GM23338 (cell line): ENCODE measurements around the gene GCK. TPM values are rescaled to one million over a fixed set of nuclear protein-coding genes. Genes with fewer than 3 reads are reported as not detected.

ENCODE experiments used
- ATAC-seq: fragments of 200-7000 bp; cut with Tn5 transposase; 3 replicates; pipeline ENCODE4 v1.9.1; 2020
- DNase-seq: peaks from one replicate; pipeline ENCODE4 v3.0.0-alpha.2; 2015; ENCODE audit warnings: low spot score
- H2AFZ ChIP-seq: fragments of 200-600 bp; sonication (generic); 2 replicates; pipeline ENCODE4 v1.8.0; 2016; ENCODE audit warnings: antibody characterized with exemption, mild to moderate bottlenecking, moderate library complexity
- H3F3A ChIP-seq: fragments of 200-600 bp; sonication (generic); replicated peaks from 2 replicates; pipeline ENCODE4 v1.8.0; 2017; ENCODE audit warnings: antibody characterized with exemption, mixed run types, low read depth
- H3K27ac ChIP-seq: fragments of 200-600 bp; sonication (generic); 2 replicates; pipeline ENCODE4 v1.6.1; 2016; ENCODE audit warnings: low read depth
- H3K27me3 ChIP-seq: fragments of 200-600 bp; sonication (generic); 2 replicates; pipeline ENCODE4 v1.8.0; 2016; ENCODE audit warnings: mild to moderate bottlenecking, mixed run types, moderate library complexity; ENCODE audit not compliant: insufficient read depth
- H3K36me3 ChIP-seq: fragments of 200-600 bp; sonication (generic); 2 replicates; pipeline ENCODE4 v1.8.0; 2016; ENCODE audit warnings: mild to moderate bottlenecking; ENCODE audit not compliant: insufficient read depth
- H3K4me1 ChIP-seq: fragments of 200-600 bp; sonication (generic); 2 replicates; pipeline ENCODE4 v1.8.0; 2016; ENCODE audit warnings: mild to moderate bottlenecking, moderate library complexity; ENCODE audit not compliant: insufficient read depth
- H3K4me2 ChIP-seq: fragments of 200-600 bp; sonication (generic); 2 replicates; pipeline ENCODE4 v1.7.1; 2017; ENCODE audit warnings: mixed run types
- H3K4me3 ChIP-seq: fragments of 200-600 bp; sonication (generic); 2 replicates; pipeline ENCODE4 v1.6.1; 2016; ENCODE audit warnings: mixed run types
- H3K79me2 ChIP-seq: fragments of 200-600 bp; sonication (generic); replicated peaks from 2 replicates; pipeline ENCODE4 v1.8.0; 2017; ENCODE audit warnings: mild to moderate bottlenecking; ENCODE audit not compliant: insufficient read depth
- H3K9me2 ChIP-seq: fragments of 200-600 bp; sonication (generic); 2 replicates; pipeline ENCODE4 v1.8.0; 2017; ENCODE audit not compliant: insufficient read depth
- H4K20me1 ChIP-seq: fragments of 200-600 bp; sonication (generic); replicated peaks from 2 replicates; pipeline ENCODE4 v1.8.0; 2017; ENCODE audit warnings: mild to moderate bottlenecking; ENCODE audit not compliant: insufficient read depth
- H3K27ac Mint-ChIP-seq: 2 replicates; pipeline ENCODE4 v1.8.0; 2020; ENCODE audit warnings: inconsistent platforms, mild to moderate bottlenecking, moderate library complexity, mixed read lengths
- H3K27me3 Mint-ChIP-seq: 3 replicates; pipeline ENCODE4 v1.8.0; 2022; ENCODE audit warnings: low read depth, mild to moderate bottlenecking, moderate library complexity, mixed read lengths, inconsistent platforms; ENCODE audit not compliant: insufficient read depth, poor library complexity
- H3K36me3 Mint-ChIP-seq: 3 replicates; pipeline ENCODE4 v1.8.0; 2021; ENCODE audit warnings: low read depth, mild to moderate bottlenecking, inconsistent platforms, moderate library complexity, mixed read lengths
- H3K4me1 Mint-ChIP-seq: 3 replicates; pipeline ENCODE4 v1.8.0; 2020; ENCODE audit warnings: mild to moderate bottlenecking, inconsistent platforms, mixed read lengths
- H3K4me3 Mint-ChIP-seq: 3 replicates; pipeline ENCODE4 v1.8.0; 2021; ENCODE audit warnings: moderate library complexity, mild to moderate bottlenecking, inconsistent platforms, mixed read lengths
- H3K9me3 Mint-ChIP-seq: 3 replicates; pipeline ENCODE4 v1.8.0; 2020; ENCODE audit warnings: moderate library complexity, mild to moderate bottlenecking, inconsistent platforms, mixed read lengths
- CREB1 ChIP-seq: fragments of 250-450 bp; sonication (Bioruptor Pico); IDR thresholded peaks from 2 replicates; pipeline ENCODE4 v1.5.0; 2020; ENCODE audit warnings: low read depth, mild to moderate bottlenecking, moderate library complexity
- EZH2 ChIP-seq: fragments of 200-600 bp; sonication (generic); IDR thresholded peaks from one replicate; pipeline ENCODE4 v1.8.0; 2017; ENCODE audit warnings: antibody characterized with exemption, mild to moderate bottlenecking, low read depth; ENCODE audit not compliant: unreplicated experiment
- EZH2phosphoT487 ChIP-seq: fragments of 200-600 bp; sonication (generic); IDR thresholded peaks from one replicate; pipeline ENCODE4 v1.8.1; 2018; ENCODE audit warnings: antibody characterized with exemption; ENCODE audit not compliant: unreplicated experiment
- JUNB ChIP-seq: IDR thresholded peaks from one replicate; pipeline ENCODE4 v1.6.1; 2016; ENCODE audit warnings: antibody characterized with exemption; ENCODE audit not compliant: unreplicated experiment
- NANOG ChIP-seq: IDR thresholded peaks from 2 replicates; pipeline ENCODE4 v1.6.1; 2016; ENCODE audit warnings: antibody characterized with exemption, borderline replicate concordance
- POLR2AphosphoS5 ChIP-seq: IDR thresholded peaks from 2 replicates; pipeline ENCODE4 v1.6.1; 2016; ENCODE audit warnings: antibody characterized with exemption, low read depth
- STAT1 ChIP-seq: IDR thresholded peaks from one replicate; pipeline ENCODE4 v1.6.1; 2016; ENCODE audit warnings: antibody characterized with exemption; ENCODE audit not compliant: unreplicated experiment
- ZNF114 ChIP-seq: fragments of 250-450 bp; sonication (Bioruptor Pico); IDR thresholded peaks from 2 replicates; pipeline ENCODE4 v1.5.0; 2020; ENCODE audit warnings: mild to moderate bottlenecking, moderate library complexity
- ZNF331 ChIP-seq: fragments of 250-450 bp; sonication (Bioruptor Pico); IDR thresholded peaks from 2 replicates; pipeline ENCODE4 v1.5.0; 2020; ENCODE audit warnings: low read depth, mild to moderate bottlenecking, moderate library complexity
- polyA plus RNA-seq: library from polyadenylated mRNA; unstranded; fragments of >200 nt; fragmentation: Nextera tagmentation; extraction: Ambion mirVana; gene quantifications from 2 replicates; pipeline ENCODE4 v1.2.1, GENCODE V29; 2016
- total RNA-seq: library from RNA; depleted of rRNA; stranded (reverse); fragments of >200 nt; shearing (Covaris generic); gene quantifications from 2 replicates; pipeline ENCODE4 v1.2.3, GENCODE V29; 2014
- TF ChIP-seq, protein P1 (sequence below): IDR thresholded peaks from 2 replicates; pipeline ENCODE4 v1.6.1; 2016; ENCODE audit warnings: antibody characterized with exemption
- TF ChIP-seq, protein P2 (sequence below): IDR thresholded peaks from one replicate; pipeline ENCODE4 v1.6.1; 2018; ENCODE audit warnings: antibody characterized with exemption; ENCODE audit not compliant: unreplicated experiment
- TF ChIP-seq, protein P3 (sequence below): fragments of 250-450 bp; sonication (Bioruptor Pico); IDR thresholded peaks from 2 replicates; pipeline ENCODE4 v1.5.0; 2020; ENCODE audit warnings: mild to moderate bottlenecking, moderate library complexity
- TF ChIP-seq, protein P4 (sequence below), 2 experiments: fragments of 200-600 bp in 1 of 2; sonication (generic) in 1 of 2; conservative IDR thresholded peaks; 2 replicates each; pipeline versions ENCODE4 v1.5.1 to v1.6.1; 2016 to 2017; ENCODE audit warnings: antibody characterized with exemption in 2 of 2, low read depth in 2 of 2, mild to moderate bottlenecking in 2 of 2, moderate library complexity in 1 of 2

GCK gene
- total and polyA plus RNA-seq, 2 experiments from 2014 or later = 6.1 to 7.3 TPM

DNA sequence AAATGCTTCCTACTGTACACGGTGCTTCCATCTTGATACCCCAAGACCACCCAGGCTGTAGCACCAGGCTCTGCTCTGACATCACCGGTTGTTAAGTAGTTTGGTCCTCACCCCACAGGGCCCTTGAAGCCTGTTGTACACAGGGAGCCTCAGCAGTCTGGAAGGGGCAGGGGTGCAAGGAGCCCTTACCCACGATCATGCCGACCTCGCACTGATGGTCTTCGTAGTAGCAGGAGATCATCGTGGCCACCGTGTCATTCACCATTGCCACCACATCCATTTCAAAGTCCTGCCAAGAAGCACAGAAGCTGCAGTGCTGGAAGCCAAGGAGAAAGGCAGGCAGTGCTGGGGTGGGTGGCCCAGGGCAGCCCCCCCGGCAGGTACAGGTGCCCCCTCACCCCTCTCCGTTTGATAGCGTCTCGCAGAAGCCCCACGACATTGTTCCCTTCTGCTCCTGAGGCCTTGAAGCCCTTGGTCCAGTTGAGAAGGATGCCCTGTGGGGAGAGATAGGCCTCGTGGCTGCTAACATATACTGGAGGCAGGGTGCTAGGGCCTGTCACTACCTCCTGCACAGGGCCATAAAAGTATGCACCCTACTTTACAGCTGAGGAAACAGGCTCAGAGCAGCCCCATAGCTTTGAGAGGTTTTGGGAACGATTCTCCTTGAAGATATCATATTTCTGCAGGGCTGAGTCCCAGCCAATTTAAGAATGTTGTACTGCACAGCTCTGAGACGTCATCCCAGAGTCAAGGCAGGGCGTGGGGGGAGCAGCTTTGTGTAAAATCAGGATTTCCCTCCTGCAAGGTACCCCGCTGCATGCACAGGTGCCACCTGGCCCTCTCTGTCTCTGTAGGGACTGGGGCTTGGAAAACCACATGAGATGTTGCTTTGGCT is 39.4 kb downstream of the GCK start:
- Histone ChIP-seq H3K79me2 (no peaks in the 10 kb centered on the region), H3F3A (no peaks in the 10 kb centered on the region), H3K9me2 (no peaks in the 10 kb centered on the region), H3K36me3 (no peaks in the 10 kb centered on the region), H2AFZ (no peak overlapping the region), H3K4me1 (peaks cover 8% of the 10 kb centered on the region), H3K27ac (no peak overlapping the region), H3K4me3 (no peak overlapping the region), H3K4me2 (no peak overlapping the region), H4K20me1 (no peaks in the 10 kb centered on the region), H3K27me3 (peaks cover 20% of the 10 kb centered on the region)
- TF ChIP-seq CREB1 (CRISPR knock-in tag) (no peak), EZH2phosphoT487 (no peak), POLR2AphosphoS5 (no peak), ZNF331 (CRISPR knock-in tag) (no peak), STAT1 (no peak), JUNB (no peak), ZNF114 (CRISPR knock-in tag) (no peak), EZH2 (no peak), NANOG (no peak)
- TF ChIP-seq, protein P1, sequence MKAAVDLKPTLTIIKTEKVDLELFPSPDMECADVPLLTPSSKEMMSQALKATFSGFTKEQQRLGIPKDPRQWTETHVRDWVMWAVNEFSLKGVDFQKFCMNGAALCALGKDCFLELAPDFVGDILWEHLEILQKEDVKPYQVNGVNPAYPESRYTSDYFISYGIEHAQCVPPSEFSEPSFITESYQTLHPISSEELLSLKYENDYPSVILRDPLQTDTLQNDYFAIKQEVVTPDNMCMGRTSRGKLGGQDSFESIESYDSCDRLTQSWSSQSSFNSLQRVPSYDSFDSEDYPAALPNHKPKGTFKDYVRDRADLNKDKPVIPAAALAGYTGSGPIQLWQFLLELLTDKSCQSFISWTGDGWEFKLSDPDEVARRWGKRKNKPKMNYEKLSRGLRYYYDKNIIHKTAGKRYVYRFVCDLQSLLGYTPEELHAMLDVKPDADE = no peak
- TF ChIP-seq, protein P2, sequence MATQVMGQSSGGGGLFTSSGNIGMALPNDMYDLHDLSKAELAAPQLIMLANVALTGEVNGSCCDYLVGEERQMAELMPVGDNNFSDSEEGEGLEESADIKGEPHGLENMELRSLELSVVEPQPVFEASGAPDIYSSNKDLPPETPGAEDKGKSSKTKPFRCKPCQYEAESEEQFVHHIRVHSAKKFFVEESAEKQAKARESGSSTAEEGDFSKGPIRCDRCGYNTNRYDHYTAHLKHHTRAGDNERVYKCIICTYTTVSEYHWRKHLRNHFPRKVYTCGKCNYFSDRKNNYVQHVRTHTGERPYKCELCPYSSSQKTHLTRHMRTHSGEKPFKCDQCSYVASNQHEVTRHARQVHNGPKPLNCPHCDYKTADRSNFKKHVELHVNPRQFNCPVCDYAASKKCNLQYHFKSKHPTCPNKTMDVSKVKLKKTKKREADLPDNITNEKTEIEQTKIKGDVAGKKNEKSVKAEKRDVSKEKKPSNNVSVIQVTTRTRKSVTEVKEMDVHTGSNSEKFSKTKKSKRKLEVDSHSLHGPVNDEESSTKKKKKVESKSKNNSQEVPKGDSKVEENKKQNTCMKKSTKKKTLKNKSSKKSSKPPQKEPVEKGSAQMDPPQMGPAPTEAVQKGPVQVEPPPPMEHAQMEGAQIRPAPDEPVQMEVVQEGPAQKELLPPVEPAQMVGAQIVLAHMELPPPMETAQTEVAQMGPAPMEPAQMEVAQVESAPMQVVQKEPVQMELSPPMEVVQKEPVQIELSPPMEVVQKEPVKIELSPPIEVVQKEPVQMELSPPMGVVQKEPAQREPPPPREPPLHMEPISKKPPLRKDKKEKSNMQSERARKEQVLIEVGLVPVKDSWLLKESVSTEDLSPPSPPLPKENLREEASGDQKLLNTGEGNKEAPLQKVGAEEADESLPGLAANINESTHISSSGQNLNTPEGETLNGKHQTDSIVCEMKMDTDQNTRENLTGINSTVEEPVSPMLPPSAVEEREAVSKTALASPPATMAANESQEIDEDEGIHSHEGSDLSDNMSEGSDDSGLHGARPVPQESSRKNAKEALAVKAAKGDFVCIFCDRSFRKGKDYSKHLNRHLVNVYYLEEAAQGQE = no peak
- TF ChIP-seq, protein P3, sequence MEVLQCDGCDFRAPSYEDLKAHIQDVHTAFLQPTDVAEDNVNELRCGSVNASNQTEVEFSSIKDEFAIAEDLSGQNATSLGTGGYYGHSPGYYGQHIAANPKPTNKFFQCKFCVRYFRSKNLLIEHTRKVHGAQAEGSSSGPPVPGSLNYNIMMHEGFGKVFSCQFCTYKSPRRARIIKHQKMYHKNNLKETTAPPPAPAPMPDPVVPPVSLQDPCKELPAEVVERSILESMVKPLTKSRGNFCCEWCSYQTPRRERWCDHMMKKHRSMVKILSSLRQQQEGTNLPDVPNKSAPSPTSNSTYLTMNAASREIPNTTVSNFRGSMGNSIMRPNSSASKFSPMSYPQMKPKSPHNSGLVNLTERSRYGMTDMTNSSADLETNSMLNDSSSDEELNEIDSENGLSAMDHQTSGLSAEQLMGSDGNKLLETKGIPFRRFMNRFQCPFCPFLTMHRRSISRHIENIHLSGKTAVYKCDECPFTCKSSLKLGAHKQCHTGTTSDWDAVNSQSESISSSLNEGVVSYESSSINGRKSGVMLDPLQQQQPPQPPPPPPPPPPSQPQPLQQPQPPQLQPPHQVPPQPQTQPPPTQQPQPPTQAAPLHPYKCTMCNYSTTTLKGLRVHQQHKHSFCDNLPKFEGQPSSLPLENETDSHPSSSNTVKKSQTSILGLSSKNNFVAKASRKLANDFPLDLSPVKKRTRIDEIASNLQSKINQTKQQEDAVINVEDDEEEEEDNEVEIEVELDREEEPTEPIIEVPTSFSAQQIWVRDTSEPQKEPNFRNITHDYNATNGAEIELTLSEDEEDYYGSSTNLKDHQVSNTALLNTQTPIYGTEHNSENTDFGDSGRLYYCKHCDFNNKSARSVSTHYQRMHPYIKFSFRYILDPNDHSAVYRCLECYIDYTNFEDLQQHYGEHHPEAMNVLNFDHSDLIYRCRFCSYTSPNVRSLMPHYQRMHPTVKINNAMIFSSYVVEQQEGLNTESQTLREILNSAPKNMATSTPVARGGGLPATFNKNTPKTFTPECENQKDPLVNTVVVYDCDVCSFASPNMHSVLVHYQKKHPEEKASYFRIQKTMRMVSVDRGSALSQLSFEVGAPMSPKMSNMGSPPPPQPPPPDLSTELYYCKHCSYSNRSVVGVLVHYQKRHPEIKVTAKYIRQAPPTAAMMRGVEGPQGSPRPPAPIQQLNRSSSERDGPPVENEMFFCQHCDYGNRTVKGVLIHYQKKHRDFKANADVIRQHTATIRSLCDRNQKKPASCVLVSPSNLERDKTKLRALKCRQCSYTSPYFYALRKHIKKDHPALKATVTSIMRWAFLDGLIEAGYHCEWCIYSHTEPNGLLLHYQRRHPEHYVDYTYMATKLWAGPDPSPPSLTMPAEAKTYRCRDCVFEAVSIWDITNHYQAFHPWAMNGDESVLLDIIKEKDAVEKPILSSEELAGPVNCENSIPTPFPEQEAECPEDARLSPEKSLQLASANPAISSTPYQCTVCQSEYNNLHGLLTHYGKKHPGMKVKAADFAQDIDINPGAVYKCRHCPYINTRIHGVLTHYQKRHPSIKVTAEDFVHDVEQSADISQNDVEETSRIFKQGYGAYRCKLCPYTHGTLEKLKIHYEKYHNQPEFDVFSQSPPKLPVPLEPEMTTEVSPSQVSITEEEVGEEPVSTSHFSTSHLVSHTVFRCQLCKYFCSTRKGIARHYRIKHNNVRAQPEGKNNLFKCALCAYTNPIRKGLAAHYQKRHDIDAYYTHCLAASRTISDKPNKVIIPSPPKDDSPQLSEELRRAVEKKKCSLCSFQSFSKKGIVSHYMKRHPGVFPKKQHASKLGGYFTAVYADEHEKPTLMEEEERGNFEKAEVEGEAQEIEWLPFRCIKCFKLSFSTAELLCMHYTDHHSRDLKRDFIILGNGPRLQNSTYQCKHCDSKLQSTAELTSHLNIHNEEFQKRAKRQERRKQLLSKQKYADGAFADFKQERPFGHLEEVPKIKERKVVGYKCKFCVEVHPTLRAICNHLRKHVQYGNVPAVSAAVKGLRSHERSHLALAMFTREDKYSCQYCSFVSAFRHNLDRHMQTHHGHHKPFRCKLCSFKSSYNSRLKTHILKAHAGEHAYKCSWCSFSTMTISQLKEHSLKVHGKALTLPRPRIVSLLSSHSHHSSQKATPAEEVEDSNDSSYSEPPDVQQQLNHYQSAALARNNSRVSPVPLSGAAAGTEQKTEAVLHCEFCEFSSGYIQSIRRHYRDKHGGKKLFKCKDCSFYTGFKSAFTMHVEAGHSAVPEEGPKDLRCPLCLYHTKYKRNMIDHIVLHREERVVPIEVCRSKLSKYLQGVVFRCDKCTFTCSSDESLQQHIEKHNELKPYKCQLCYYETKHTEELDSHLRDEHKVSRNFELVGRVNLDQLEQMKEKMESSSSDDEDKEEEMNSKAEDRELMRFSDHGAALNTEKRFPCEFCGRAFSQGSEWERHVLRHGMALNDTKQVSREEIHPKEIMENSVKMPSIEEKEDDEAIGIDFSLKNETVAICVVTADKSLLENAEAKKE (CRISPR knock-in tag) = no peak
- TF ChIP-seq, protein P4, sequence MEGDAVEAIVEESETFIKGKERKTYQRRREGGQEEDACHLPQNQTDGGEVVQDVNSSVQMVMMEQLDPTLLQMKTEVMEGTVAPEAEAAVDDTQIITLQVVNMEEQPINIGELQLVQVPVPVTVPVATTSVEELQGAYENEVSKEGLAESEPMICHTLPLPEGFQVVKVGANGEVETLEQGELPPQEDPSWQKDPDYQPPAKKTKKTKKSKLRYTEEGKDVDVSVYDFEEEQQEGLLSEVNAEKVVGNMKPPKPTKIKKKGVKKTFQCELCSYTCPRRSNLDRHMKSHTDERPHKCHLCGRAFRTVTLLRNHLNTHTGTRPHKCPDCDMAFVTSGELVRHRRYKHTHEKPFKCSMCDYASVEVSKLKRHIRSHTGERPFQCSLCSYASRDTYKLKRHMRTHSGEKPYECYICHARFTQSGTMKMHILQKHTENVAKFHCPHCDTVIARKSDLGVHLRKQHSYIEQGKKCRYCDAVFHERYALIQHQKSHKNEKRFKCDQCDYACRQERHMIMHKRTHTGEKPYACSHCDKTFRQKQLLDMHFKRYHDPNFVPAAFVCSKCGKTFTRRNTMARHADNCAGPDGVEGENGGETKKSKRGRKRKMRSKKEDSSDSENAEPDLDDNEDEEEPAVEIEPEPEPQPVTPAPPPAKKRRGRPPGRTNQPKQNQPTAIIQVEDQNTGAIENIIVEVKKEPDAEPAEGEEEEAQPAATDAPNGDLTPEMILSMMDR (conservative IDR thresholded peaks at IDR 0.05; ENCODE audit: low read depth in 2 of 2) = no peak
- DNase-seq (no peak), ATAC-seq (no peak)
- Mint-ChIP-seq H3K4me3 (no peak overlapping the region), H3K36me3 (no peaks in the 10 kb centered on the region), H3K9me3 (no peaks in the 10 kb centered on the region), H3K27ac (no peak overlapping the region), H3K27me3 (peaks cover 25% of the 10 kb centered on the region), H3K4me1 (peaks cover 21% of the 10 kb centered on the region)
